Measurements from ENCODE around the gene TMEM45B.
"Not testable (repeated sequence)": the region's sequence is repeated elsewhere in the genome, so short reads cannot be mapped to it uniquely, and the experiment has no call there.

The TMEM45B gene

DNA sequence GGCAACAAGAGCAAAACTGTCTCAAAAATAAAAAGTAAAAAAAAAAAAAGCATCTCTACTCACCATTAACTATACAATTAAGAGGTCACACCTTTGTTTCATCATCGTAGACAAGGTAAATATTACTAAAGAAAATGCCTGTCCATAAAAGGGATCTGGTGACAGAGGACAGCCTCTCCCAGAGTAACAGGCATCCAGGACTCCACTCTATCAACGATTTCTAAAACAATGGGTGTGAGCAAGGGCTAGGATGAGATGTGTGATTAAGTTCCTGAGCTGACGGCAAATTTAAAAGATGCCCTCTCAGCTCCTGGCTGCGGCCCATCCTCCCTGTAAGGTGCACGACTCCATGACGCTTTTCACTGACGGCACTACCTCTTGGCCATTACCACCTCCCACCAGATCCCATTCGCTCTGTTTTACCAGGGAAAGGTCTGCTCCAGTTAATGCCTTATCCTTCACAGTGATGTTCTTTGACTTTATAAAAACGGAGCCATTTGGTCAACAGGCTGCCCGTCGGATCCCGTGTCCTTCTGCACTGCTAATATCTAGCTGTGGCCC is 2.3 kb upstream of the TMEM45B start:
- no peak for DNase-seq

DNA sequence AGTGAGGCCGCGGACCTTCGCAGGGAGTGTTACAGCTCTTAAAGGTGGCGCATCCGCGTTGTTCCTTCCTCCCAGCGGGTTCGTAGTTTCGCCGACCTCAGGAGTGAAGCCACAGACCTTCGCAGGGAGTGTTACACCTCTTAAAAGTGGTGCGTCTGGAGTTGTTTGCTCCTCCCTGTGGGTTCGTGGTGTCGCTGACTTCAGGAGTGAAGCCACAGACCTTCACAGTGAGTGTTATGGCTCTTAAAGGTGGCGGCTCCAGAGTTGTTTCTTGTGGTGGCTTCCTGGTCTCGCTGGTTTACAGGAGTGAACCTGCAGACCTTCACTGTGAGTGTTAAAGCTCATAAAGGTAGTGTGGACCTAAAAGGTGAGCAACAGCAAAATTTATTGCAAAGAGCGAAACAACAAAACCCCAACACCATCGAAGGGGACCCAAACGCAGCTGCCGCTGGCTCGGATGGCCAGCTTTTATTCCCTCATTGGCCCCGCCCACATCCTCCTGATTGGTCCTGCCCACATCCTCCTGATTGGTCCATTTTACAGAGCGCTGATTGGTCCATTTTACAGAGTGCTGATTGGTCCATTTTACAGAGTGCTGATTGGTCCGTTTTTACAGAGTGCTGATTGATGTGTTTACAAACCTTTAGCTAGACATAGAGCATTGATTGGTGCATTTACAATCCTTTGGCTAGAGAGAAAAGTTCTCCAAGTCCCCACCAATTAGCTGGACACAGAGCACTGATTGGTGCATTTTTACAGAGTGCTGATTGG is 1.2 kb upstream of the TMEM45B start:
- no peak for DNase-seq

DNA sequence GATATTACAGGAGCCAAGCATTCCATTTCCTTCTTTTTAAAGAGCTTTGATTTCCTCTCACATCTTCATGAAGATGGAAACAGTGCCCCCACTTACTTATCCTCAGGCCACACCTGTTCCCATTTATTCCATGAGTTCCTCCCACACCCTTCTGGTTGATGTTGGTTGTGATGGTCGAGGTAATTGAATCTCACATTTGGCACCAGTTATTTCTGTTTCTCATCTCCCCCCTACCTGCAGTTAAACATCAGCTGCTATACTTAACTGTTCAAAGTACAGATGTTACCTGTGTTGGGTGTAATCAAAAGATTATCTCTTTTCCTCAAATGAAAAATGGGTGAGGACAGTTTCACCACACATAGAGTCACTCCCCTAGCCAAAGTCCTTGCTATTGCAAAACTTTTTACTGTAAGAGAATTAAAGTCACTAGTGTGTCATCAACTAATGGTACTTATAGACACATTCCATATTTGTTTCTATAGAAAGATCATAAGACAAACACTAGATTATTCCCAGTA is 1.9 kb downstream of the TMEM45B start:
- no peak for DNase-seq

DNA sequence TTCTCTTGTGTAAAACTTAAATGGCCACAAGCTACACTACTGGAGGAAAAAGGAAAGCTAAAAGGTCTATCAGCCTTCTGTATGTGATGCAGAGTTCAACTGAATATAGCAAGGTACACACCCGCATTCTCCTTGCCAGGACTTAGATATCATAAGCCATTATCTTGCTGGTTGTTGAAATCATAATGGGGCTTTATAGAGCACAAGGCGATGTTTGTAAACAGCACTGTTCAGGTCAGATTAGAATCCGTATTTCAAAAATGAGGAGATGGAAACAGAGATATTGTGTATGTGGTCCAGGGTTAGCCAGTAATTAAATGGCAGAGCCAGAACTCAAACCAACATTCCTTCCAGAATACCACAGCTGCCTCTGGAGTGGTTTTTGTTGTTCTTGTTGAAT is 2.6 kb downstream of the TMEM45B start:
- DNase-seq, result not testable (repeated sequence)

DNA sequence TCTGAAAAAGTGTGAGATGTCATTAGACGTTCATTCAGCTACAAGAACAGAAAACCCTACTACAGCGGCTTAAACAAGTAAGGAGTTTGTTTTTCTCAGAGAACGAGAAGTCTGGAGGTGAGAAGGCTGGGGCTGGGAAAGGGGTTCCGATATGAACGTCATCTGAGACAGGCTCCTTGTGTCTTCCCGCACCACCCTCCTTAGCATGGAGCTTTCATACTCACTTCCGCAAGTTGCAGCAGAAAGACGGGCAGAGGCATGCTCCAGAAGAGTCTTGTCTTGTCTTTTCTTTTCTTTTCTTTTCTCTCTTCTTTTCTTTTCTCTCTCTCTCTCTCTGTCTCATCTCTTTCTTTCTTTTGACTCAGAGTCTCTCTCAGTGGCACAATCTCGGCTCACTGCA is 3.6 kb downstream of the TMEM45B start:
- DNase-seq, result no peak

DNA sequence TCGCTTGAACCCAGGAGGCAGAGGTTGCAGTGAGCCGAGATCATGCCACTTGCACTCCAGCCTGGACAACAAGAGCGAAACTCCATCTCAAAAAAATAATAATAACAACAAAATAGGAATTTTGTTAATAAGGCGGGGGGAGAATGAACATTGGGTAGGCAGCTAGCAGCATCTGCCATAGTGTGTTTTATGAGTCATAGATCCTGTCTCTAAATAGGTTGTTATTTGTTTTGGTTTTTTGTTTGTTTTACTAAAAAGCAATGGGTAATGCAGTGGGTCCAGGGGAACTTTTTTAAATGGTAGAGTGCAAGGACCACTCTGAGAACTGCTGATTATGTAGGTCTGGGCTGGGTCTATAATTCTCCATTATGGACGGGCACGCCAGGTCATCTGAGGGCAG is 4.6 kb downstream of the TMEM45B start:
- DNase-seq, result not testable (repeated sequence)

DNA sequence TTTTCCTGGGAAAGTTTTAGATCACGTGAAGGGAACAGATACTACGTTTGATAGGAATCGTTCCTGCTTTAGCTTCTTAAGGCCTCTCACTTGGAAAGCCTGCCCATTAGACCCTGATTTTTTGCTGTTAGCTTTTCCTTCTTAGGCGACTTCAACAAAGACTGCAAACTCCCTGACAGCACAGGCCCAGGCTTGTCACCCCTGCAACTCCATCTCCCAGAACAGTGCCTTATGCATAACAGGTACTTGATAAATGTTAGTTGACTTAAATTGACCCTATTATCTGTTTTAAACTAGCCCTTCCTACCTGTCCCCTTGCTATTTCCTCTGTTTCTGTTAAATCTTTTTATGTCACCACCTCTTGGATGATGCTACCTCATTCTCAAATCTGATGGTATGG is 7.6 kb downstream of the TMEM45B start:
- DNase-seq, result not testable (repeated sequence)

DNA sequence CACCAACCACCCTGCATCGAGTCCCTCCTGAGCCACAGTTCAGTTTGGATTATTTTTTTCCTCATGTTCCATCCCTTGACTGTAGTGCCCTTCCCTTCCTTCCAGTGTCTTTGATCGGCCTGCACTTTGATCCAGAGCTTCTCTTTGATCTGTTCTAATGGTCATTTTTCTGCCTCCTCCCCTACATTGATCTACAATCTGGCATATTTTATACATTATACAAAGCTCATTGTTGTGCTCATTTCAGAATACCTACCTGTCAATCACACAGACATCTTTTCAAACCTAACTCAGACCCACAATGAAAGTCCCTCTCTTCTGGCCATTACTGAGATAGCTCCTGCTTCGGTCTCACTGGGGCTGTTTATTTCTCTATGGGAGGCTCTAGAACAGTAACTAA is 8.2 kb downstream of the TMEM45B start:
- not testable (repeated sequence) for DNase-seq

DNA sequence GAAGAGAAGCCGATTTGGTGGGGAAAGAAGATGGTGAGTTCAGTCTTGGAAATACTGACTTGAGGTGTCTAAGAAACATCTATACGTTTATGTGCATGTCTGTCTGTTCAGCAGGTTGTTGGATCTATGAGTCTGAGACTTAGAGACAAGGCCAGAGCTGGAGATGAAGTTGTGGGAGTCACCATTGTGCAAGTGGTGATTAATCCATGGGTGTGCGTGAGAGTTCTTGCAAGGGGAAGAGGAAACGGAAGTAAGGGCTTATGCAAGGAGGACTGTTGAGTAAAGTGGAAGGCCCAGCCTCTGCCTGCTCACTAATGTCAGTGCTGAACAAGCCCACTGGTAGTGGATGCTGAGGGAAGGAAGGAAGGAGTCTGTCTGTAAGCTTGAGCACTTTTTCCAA is 9.7 kb downstream of the TMEM45B start:
- DNase-seq, result no peak

DNA sequence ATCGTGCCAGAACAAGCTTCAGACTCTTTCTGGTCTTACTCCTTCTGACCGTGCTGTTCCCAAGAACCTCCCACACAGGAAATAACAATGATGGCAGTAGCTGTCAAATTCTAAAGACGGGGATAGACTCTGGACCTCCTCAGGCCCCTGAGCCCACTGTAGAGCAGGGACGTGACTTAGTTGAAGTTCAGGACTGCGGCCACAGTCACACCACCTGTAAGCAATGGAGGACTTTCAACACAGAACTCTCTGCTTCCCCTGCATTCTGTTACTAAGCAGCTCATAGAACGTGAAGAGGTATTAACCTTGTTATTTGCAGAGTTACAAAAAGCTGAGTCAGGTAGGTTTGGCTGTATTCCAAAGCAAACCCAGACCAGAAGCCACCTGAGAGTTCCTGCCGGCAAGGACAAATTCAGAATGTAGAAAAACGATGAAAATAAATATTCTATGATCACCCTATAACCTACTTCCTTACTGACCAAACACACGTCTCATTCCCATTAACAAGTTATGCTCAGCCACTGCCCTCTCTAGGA is 12.7 kb downstream of the TMEM45B start:
- no peak for DNase-seq

DNA sequence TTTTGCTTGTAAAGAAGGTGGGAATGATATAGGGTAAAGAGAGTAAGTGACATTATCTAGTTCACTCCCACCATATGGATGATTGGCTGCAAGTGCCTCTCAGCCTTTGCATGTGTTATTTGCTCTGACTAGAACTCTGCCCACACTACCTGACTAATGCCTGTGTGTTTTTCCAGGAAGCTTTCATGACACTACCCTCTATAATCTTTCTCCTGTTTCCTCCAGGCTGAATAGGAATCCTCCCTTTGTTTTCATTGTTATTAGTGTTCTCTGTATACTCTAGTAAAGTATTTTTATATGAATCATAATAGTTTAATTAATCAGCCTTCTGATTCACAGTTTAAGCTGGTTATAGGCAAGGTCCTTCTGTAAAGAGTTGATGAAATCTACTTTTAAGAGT is 13.8 kb downstream of the TMEM45B start:
- DNase-seq, result not testable (repeated sequence)

DNA sequence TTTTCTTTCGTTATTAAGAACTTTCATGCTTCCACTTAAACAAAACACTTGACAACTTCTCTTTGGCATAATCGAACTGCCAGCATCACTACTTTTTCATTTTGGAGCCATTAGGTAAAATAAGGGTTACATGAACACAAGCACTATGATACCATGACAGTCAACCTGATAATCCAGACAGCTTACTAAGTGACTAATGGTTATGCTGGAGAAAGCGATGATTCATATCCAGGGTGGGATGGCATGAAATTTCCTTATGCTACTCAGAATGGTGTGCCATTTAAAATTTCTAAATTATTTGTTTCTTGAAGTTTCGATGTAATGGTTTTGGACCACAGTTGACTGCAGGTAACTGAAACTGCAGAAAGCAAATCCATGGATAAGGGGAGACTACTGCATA is 15.6 kb downstream of the TMEM45B start:
- DNase-seq, result not testable (repeated sequence)

DNA sequence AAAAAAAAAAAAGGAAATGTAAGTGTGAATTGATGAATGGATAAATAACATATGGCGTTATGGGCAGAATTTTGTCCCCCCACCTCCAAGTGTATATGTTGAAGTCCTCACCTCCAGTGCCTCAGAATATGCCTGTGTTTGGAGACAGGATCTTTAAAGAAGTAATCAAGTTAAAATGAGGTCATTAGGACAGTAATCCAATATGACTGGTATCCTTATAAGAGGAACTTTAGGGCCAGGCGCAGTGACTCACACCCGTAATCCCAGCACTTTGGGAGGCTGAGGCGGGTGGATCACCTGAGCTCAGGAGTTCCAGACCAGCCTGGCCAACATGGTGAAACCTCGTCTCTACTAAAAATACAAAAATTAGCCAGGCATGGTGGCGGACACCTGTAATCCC is 17.6 kb downstream of the TMEM45B start:
- DNase-seq, result not testable (repeated sequence)

DNA sequence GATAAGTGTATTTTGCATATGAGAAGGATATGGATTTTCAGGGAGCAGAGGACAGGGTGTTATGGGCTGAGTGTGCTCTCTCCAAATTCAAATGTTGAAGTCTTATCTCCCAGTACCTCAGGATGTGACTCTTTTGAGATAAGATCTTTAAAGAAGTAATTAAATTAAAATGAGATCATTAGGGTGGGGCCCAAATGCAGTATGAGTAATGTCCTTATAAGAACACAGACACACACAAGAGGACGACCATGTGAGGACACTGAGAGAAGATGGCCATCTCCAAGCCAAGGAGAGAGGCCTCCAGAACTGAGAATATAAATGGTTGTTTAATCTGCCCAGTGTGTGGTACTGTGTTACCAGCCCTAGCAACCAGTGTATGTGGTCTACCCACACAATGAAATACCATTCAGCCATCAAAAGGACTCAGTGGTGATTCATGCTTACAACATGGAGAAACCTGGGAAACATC is 20.8 kb downstream of the TMEM45B start:
- not testable (repeated sequence) for DNase-seq

DNA sequence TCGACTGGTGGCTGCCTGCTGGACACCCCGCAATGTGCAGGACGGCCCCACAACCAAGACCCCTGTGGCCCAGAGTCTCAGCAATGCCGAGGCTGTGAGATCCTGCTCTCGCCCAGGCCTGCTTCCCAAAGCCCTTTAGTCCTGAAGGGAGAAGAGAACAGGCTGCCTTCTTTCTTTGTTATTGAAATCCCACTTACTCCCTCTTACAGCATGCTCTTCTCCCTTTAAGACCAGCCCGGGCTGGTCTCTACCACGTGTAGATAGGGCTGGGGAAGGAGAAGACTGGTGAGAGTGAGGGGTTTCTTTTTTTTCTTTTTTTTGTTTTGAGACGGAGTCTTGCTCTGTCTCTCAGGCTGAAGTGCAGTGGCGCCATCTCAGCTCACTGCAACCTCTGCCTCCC is 21.3 kb downstream of the TMEM45B start:
- no peak for DNase-seq

DNA sequence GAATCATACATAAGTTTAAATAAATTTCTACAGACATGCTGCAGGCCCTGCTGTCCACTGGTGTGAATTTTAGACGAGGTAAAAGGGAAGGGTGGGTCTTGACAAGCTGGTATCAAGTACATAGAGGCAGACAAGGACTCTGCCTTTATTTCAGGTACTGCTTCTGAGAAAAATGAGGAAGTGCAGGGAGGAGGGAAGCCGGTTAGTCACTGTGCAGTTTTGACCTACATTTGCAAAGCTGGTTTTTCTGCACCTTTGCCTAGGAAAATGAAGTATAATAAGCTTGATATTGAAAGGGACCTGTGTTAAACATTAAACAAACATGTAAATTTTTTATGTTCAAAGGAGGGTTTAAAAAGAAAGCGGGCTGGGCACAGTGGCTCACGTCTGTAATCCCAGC is 24.6 kb downstream of the TMEM45B start:
- DNase-seq, result no peak

DNA sequence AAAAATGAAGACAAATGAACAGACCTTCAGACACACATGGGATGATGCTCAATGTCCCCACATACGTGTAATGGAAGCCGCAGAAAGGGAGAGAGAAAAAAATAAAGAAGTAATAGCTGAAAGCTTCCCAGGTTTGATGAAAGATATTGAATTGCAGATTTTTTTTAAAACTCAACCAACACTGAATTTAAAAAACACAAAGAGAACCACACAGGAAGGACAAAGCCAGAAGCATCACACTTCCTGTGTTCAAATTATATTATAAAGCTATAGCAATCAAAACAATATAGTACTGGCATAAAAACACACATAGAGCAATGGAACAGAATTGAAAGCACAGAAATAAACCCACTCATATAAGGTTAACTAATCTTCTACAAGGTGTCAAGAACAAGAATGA is 26.5 kb downstream of the TMEM45B start:
- no peak for DNase-seq

DNA sequence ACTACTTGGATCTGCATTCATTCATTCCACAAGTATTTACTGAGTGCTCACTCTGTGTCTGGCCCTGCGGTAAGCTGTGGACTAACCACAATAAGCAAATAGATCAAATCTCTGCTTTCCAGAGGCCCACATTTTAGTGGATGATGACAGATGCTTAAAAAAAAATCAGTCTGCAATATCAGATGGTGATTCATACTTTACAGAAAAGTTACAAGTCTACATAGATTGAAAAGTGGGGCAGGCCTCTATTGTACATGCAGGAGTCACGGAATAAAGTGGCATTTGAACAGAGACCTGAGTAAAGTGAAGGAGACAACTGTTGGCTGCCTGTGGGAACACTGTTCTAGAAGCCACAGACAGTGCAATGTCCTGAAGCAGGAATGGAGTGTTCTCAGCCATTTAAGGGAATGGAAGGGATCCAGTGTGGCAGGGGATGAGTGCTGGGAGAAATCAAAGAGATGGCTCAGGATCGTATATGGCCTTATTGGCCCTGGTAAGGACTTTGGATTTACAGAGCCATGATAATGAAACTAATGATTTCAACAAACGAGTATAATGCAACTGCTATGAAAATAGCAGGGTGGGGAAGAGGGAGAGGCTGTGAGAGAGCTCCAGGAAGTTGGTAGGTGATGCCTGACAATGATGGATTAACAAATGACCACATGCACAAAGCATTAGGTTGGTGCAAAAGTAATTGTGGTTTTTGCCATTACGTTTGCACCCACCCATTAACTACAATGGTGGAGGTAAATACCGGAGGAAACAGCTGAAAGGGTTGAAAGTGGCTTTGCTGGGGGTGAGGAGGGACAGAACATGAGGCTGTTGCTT is 31.1 kb downstream of the TMEM45B start:
- peak; percentile 0 for DNase-seq

DNA sequence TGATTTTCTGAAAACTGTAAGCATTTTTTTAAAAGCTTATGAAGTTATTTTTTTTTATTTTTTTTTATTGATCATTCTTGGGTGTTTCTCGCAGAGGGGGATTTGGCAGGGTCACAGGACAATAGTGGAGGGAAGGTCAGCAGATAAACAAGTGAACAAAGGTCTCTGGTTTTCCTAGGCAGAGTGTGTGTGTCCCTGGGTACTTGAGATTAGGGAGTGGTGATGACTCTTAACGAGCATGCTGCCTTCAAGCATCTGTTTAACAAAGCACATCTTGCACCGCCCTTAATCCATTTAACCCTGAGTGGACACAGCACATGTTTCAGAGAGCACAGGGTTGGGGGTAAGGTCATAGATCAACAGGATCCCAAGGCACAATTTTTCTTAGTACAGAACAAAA is 31.7 kb downstream of the TMEM45B start:
- not testable (repeated sequence) for DNase-seq

DNA sequence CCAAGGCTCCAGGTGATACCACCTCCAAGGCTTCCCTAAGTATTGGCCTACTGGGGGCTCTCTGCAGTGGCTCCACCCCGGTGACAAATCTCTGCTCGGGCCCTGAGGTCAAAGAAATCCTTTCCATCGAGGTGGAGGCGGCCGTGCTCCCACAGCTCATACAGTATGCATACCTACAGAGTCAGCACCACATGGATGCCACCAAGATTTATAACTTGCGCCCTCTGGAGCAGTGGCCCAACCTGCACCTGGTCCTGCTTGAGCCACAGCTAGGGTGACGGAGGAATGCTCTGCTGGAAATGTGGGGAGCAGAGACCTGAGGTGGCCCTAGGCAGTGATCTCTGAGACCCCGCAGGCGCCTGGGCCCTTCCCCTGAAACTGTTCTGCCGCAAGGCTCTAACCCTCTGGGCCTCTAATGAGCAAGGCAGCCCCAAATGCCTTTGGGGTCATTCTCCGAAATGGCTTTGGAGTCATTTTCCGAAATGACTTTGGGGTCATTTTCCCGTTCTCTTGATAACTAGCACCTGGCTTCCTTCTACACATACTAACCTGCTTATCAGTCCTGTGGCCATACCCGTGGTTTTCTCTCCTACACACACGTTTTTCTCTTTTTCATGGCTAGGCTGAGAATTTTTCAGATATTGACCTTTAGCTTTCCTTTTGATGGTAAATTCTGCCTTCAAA is 33.9 kb downstream of the TMEM45B start:
- no peak for DNase-seq

DNA sequence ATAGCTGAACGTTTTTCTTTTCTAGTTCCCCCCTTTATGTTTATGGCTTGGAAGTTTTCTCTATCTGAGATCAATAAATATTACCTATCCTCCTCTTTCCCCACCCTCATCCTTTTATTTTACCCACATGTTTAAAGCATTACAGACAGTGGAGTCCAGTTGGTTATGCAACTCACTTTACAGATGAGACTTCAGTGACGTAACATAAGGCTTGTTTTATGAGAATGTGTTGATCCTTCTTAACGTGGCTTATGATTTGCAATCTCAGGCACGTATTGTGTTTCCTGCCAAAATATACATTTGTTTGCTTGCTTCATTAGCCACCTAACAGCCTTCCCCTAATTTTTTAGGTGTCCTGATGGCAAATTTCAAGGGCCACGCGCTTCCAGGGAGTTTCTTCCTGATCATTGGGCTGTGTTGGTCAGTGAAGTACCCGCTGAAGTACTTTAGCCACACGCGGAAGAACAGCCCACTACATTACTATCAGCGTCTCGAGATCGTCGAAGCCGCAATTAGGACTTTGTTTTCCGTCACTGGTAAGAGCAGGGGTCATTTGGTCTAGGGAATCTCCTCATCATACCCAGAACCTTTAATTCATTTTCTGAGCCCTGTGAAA is 36.6 kb downstream of the TMEM45B start:
- DNase-seq, result peak; percentile 16
